H1 (cell line): ENCODE data around the gene LDLRAP1. TPM values are rescaled to one million over a fixed set of nuclear protein-coding genes. Genes with fewer than 3 reads are reported as not detected.

Source experiments
- RNF2 ChIP-seq: fragments of 200-900, 300-1000 bp; sonication (generic); IDR thresholded peaks from 2 replicates; pipeline ENCODE4 v1.7.1; 2016; ENCODE audit warnings: borderline replicate concordance, low read depth, mild to moderate bottlenecking, antibody characterized with exemption, low read length; ENCODE audit not compliant: poor library complexity, severe bottlenecking; ENCODE audit errors: missing control alignments
- SAP30 ChIP-seq: fragments of 300-600 bp; sonication (generic); IDR thresholded peaks from 2 replicates; pipeline ENCODE4 v1.7.1; 2012; ENCODE audit warnings: low read length, moderate library complexity, mild to moderate bottlenecking, inconsistent platforms; ENCODE audit not compliant: insufficient read depth, insufficient replicate concordance
- polyA plus RNA-seq, 7 experiments: library from polyadenylated mRNA; depleted of rRNA in 3 of 7; stranded (reverse) in 5 of 7; unstranded in 2 of 7; fragments of >200 nt in 5 of 7; fragments of 200-250 nt in 2 of 7; gene quantifications; 1 replicate in 5 of 7; 2 replicates in 1 of 7; 4 replicates in 1 of 7; pipeline versions ENCODE4 v1.2.1 to v1.2.3, GENCODE V29; 2011 to 2013; ENCODE audit warnings: missing spikeins in 2 of 7, mixed read lengths in 2 of 7
- total RNA-seq: library from RNA; stranded (reverse); fragmentation: NEBNext Ultra II Directional; extraction: Animal tissue kit (Norgen Biotek cat#: 25700); gene quantifications from 2 replicates; pipeline ENCODE4 v1.2.1, GENCODE V29; 2021

The LDLRAP1 gene
- total and polyA plus RNA-seq, 2 of the 8 experiments (the other 6 are each of a cell fraction or from before 2014, with no cell fraction given) = 12.8 to 13.2 TPM

DNA sequence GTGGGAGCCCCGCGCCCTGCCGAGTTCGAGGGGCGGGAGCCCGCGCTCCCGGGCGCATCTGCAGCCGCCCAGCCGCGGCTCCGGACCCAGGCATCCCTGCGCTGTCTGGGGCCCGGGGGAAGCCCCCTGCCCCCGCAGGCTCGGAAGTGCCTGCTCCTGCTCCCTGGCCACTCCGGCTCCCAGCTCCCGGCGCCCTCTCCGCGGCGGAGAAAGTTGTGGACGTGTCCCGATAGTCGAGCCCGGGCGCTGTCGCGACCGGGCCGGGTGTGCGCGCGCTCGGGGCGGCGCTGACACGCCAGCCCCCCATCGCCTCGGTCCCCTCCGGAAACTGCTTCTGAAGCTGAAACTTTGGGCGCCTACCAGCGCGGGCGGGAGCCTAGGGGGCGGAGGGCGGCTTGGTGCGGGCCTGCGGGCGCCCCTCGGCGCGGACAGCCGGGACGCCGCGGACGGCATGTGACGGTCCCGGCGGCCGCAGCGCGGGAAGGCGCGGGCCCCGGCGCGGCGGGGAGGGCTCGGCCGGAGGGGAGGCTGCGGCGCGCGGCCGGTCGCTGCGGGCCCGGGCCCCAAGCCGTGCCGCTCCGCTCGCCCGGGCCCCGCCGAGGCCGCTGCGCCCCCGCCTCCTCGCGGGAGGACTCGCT, 73.7 kb downstream of the LDLRAP1 start (continued):
- TF ChIP-seq SAP30 (no peak), RNF2 (no peak)
